Spleen (tissue), 7 donors: ENCODE data around the gene ABHD17C.

ENCODE experiments used
- POLR2A ChIP-seq, 3 donors: fragments of 450-650 bp; IDR thresholded peaks; one replicate each; pipeline ENCODE4 v1.5.1; 2017; ENCODE audit warnings: antibody characterized with exemption in 3 of 3, mild to moderate bottlenecking in 1 of 3
- POLR2AphosphoS5 ChIP-seq, 3 donors: sonication (generic); formaldehyde crosslinking; IDR thresholded peaks; one replicate each; pipeline ENCODE4 v1.5.1; 2017; ENCODE audit warnings: antibody characterized with exemption in 3 of 3
- TF ChIP-seq, protein P1 (sequence below), 11 experiments: fragments of 200-600 bp in 7 of 11; fragments of 450-650 bp in 4 of 11; sonication (generic) in 4 of 11; IDR thresholded peaks in 8 of 11; conservative IDR thresholded peaks in 3 of 11; 1 replicate in 7 of 11; 2 replicates in 4 of 11; pipeline versions ENCODE4 v1.4.0 to v1.8.0; 2016 to 2021; ENCODE audit warnings: antibody characterized with exemption in 11 of 11, inconsistent platforms in 4 of 11, mild to moderate bottlenecking in 1 of 11
- donor health status: DM: no; HTN: no; CAD: no; lungs with moderate emphysema.
- donor health status: DM: no; HTN: no; CAD: no.
- donor health status: DM: no; HTN: no; CAD: no.

- TF ChIP-seq, protein P1, sequence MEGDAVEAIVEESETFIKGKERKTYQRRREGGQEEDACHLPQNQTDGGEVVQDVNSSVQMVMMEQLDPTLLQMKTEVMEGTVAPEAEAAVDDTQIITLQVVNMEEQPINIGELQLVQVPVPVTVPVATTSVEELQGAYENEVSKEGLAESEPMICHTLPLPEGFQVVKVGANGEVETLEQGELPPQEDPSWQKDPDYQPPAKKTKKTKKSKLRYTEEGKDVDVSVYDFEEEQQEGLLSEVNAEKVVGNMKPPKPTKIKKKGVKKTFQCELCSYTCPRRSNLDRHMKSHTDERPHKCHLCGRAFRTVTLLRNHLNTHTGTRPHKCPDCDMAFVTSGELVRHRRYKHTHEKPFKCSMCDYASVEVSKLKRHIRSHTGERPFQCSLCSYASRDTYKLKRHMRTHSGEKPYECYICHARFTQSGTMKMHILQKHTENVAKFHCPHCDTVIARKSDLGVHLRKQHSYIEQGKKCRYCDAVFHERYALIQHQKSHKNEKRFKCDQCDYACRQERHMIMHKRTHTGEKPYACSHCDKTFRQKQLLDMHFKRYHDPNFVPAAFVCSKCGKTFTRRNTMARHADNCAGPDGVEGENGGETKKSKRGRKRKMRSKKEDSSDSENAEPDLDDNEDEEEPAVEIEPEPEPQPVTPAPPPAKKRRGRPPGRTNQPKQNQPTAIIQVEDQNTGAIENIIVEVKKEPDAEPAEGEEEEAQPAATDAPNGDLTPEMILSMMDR (IDR thresholded peaks at IDR 0.05 in 8 of 11, conservative IDR thresholded peaks at IDR 0.05 in 3 of 11) = no peak
- TF ChIP-seq POLR2AphosphoS5 (IDR thresholded peaks at IDR 0.05) (no peak), POLR2A (IDR thresholded peaks at IDR 0.05) (no peak)
These were observed 58.9 kb downstream of the ABHD17C start for GRCh38 chr15:80754014-80754413.
